ACC112 (cell line): ENCODE measurements around the gene INSRR.

Experiments used
- H2AFZ ChIP-seq: fragments of 200-600 bp; sonication (generic); one replicate; pipeline ENCODE4 v1.6.0; 2017; ENCODE audit warnings: antibody characterized with exemption, low read length; ENCODE audit not compliant: unreplicated experiment
- H3K27ac ChIP-seq: fragments of 200-600 bp; sonication (generic); 2 replicates; pipeline ENCODE4 v1.5.1; 2014; ENCODE audit warnings: low read depth, mild to moderate bottlenecking, antibody characterized with exemption, low read length, moderate library complexity
- H3K27me3 ChIP-seq: fragments of 200-600 bp; sonication (generic); 2 replicates; pipeline ENCODE4 v1.6.1; 2014; ENCODE audit warnings: mild to moderate bottlenecking, antibody characterized with exemption, low read length, moderate library complexity, mixed read lengths; ENCODE audit not compliant: insufficient read depth
- H3K36me3 ChIP-seq: fragments of 200-600 bp; sonication (generic); 2 replicates; pipeline ENCODE4 v1.6.1; 2016; ENCODE audit warnings: mild to moderate bottlenecking, antibody characterized with exemption, low read length, moderate library complexity, mixed read lengths; ENCODE audit not compliant: insufficient read depth
- H3K4me1 ChIP-seq: fragments of 200-600 bp; sonication (generic); one replicate; pipeline ENCODE4 v1.6.1; 2016; ENCODE audit warnings: low read length, mixed read lengths; ENCODE audit not compliant: insufficient read depth, unreplicated experiment, control insufficient read depth
- H3K4me3 ChIP-seq: fragments of 200-600 bp; sonication (generic); 2 replicates; pipeline ENCODE4 v1.5.1; 2014; ENCODE audit warnings: mild to moderate bottlenecking, low read depth, low read length
- H3K79me2 ChIP-seq: fragments of 200-600 bp; sonication (generic); one replicate; pipeline ENCODE4 v1.6.0; 2016; ENCODE audit warnings: low read length; ENCODE audit not compliant: control insufficient read depth, unreplicated experiment, insufficient read depth

INSRR gene

DNA sequence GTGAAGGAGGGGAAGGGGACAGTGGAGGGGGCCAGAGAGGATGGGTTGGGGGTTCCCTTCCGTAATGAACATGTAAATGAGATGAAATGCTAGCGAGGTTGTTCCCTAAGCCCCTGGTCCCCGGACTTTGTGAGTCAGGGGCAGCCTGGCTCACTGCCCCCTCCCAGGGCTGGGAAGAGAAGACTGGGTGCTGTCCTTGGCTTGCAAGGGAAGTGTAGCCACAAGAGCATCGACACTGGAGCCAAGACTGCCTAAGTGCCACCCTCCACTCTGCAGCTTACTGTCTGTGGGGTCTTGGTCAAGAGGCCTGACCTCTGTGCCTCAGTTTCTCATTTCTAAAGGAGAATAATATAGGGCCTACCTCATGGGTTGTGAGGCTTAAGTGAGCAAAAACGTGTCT is 35.1 kb upstream of the INSRR start:
- H3K79me2 ChIP-seq: peaks cover 30% of the 10 kb centered on the region
- peak overlapping the region; percentile 75 for H3K4me3 ChIP-seq
- H3K36me3 ChIP-seq: no peaks in the 10 kb centered on the region
- H2AFZ ChIP-seq: no peak overlapping the region
- peaks cover 46% of the 10 kb centered on the region for H3K4me1 ChIP-seq
- peak overlapping the region; percentile 97 for H3K27ac ChIP-seq
- H3K27me3 ChIP-seq: no peaks in the 10 kb centered on the region

DNA sequence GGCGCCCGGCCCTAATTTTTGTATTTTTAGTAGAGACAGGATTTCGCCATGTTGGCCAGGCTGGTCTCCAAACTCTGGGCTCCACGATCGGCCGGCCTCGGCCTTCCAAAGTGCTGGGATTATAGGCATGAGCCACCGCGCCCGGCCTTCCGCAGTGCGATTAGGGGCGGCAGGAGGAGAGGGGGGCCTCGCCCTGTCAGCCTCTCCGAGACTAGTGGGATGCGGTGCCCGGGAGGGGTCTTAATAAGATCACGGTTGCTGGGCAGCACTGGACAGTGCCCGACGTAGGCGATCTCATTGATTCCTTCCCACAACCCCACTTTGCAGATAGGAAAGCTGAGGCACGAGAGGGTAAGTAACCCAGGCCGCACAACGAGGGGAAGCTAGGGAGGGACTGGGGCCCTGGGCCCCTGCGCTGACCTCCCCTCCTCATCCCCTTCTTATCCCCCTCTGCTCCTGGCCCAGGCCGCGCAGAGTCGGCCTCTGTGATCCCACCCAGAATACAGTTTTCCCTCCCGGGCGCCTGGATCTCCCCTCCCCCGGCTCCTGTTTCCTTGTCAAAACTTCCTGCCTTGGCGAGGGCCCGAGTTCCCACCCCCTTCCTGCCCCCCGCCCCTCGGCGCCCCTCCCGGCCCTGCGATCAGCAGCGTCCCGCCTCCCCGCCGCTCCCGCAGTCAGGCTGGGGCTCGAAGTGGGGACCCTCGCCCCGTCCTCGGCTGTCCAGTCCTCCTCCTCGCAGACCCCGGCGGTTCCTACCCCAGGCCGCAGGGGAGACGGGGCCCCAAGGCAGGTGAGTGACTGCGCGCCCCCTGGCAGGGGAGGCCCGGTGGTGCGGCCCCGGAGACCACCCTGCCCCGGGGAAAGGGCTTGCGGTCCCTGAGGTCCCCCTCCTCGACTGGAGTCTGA is 34.4 kb upstream of the INSRR start, which contains the start of gene PEAR1:
Gene PEAR1, plus strand, starts transcription at position 671 of the 906 bp plus-strand sequence. CDS start 10,209 bp downstream, outside the sequence.
- peak within 1 kb of the TSS; percentile 68 for H2AFZ ChIP-seq
- no peaks in the 10 kb centered on the region for H3K36me3 ChIP-seq
- no peaks in the 10 kb centered on the region for H3K27me3 ChIP-seq
- H3K79me2 ChIP-seq: peaks cover 25% of the 10 kb centered on the region
- peak within 1 kb of the TSS; percentile 97 for H3K27ac ChIP-seq
- peak within 1 kb of the TSS; percentile 75 for H3K4me3 ChIP-seq
- H3K4me1 ChIP-seq: peaks cover 39% of the 10 kb centered on the region

DNA sequence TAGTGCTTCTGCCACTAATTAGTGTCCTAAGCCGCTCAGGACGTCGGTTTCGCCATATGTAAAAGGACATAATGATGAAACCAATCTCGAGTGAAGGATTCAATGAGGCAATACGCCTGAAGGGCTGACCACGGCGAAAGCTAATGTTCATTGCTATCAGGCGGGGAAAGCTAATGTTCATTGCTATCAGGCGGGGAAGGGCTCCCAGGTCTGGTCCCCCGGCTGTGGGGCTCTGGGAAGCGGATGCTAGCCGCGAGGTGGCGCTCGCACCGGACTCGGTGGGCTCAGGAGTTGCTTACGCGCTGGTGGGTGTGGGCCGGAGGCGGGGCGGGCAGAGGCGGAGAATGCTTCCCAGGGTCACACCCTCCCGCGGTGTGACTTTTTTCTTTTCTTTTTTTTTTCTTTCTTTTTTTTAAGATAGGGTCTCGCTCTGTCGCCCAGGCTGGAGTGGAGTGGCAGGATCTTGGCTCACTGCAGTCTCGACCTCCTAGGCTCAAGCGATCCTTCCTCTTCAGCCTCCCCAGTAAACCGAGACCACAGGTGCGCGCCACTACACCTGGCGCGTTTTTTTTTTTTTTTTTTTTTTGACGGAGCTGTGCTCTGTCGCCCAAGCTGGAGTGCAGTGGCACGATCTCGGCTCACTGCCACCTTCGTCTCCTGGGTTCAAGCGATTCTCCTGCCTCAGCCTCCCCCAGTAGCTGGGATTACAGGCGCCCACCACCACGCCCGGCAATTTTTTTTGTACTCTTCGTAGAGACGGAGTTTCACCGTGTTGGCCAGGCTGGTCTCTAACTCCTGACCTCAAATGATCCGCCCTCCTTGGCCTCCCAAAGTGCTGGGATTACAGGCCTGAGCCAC is 33.5 kb upstream of the INSRR start:
- no peaks in the 10 kb centered on the region for H3K36me3 ChIP-seq
- H3K4me1 ChIP-seq: peaks cover 32% of the 10 kb centered on the region
- H3K27me3 ChIP-seq: no peaks in the 10 kb centered on the region
- H2AFZ ChIP-seq: no peak overlapping the region
- peaks cover 25% of the 10 kb centered on the region for H3K79me2 ChIP-seq
- H3K4me3 ChIP-seq: peak overlapping the region; percentile 75
- H3K27ac ChIP-seq: no peak overlapping the region

DNA sequence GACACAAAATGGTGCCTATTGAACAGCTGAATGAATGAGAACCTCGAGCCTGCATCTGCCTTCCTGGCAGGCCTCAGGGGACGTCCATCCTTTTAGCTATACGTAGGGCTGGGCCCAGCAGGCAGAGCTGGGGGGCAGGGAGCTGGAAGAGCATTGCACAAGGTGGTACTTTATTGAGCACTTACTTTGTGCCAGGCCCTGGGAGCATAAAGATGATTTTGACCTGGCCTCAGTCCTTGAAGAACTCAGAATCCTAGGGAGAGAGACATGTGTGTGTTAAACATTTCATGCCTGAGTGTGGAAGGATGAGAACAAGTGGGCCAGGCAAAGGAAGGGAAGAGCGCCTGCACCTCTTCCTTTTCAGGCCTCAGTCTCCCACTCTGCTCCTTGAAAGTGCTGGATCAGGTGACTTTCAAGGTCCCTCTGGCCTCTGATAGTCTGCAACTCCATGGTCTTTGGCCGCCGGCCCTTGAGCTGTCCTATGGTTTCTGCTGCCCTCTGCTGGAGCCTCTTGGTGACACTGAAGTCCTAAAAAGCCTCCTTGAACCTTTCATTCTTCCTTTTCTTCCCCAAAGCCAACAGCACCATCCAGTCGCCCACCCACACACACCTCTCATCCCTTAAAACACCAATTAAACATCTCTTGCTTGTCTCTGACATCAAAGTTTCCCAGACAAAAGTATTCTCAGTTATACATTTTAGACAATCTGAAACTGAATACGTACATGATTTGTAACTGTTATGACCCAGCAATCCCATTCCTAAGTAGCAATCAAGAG is 31.1 kb upstream of the INSRR start:
- Histone ChIP-seq H3K79me2 (peaks cover 17% of the 10 kb centered on the region), H3K27ac (no peak overlapping the region), H3K27me3 (no peaks in the 10 kb centered on the region), H3K4me3 (no peak overlapping the region), H3K36me3 (no peaks in the 10 kb centered on the region), H2AFZ (peak overlapping the region; percentile 74), H3K4me1 (peaks cover 8% of the 10 kb centered on the region)

DNA sequence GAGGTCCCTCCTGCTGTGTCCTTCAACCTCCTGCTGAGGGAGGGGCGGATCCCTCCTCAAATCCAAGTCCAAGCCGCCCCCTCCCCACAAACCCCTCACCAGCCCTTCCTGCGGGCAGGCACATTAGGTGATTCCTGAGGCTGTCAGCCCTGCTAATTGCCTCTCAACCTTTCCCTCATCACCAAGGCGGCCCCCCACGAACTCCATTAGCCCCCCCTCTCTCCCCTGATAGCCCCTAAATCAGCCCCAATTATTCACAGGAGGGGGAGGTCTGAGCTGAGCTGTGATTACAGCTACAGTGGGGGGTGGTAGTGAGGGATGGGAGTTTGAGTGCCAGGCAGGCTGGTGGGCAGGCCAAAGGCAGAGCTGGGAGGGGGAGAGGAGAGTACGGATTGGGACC is 28.8 kb upstream of the INSRR start:
- Histone ChIP-seq H3K79me2 (no peaks in the 10 kb centered on the region), H3K27me3 (no peaks in the 10 kb centered on the region), H3K4me3 (no peak overlapping the region), H2AFZ (no peak overlapping the region), H3K27ac (no peak overlapping the region), H3K4me1 (no peaks in the 10 kb centered on the region), H3K36me3 (no peaks in the 10 kb centered on the region)

DNA sequence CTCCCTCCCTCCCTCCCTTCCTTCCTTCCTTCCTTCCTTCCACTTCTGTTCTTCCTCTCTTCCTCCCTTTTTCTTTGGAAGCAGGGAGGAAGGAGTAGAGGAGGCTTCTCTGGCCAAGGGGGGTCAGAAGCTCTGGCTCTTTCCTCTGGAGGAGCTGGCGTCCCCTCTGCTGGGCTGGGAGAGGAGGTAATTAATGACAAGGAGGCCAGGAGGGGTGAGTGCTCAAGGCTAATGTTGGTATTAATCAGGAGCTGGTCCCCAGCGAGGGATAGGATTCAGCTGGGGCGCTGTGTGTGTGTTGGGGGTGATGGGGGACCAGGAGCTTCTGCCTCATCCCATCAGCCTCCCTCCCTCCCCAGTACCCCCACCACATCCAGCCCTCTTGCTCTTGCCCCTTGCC is 28.4 kb upstream of the INSRR start:
- no peaks in the 10 kb centered on the region for H3K79me2 ChIP-seq
- no peaks in the 10 kb centered on the region for H3K36me3 ChIP-seq
- H3K27me3 ChIP-seq: no peaks in the 10 kb centered on the region
- no peak overlapping the region for H3K4me3 ChIP-seq
- no peaks in the 10 kb centered on the region for H3K4me1 ChIP-seq
- no peak overlapping the region for H2AFZ ChIP-seq
- H3K27ac ChIP-seq: no peak overlapping the region

DNA sequence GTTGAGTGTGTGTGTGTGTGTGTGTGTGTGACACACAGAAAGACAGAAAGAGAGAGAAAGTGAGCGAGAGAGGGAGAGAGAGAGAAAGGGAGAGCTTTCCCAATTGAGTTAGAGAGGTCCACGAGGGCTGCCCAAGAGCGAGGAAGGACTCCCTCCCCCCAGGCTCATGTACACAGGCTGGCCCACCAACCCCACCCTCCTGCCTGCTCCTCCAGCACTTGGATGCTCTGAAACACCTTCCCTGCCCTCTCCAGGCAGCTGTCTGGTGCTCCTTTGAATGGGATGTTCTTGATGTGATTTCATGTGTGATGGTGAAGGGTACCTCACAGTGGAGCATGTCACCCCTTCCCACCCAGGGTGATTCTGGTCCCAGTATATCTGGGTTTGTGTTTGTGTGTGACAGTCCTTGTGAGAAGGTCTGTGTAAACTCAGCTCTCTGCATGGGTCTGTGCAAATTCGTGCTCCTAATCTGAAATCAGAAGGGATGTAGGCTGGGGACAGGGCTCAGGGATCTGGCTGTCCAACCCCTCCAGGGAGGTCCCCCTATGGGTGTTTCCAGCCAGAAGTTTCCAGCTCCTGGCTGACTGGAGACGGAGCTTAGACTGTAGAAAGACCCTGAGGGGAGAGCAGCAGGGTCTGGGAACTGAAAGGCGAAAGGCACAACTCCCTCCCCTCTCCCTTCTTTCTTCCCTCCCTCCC is 27.8 kb upstream of the INSRR start:
- no peaks in the 10 kb centered on the region for H3K4me1 ChIP-seq
- no peaks in the 10 kb centered on the region for H3K27me3 ChIP-seq
- no peak overlapping the region for H3K4me3 ChIP-seq
- H3K27ac ChIP-seq: no peak overlapping the region
- H2AFZ ChIP-seq: no peak overlapping the region
- no peaks in the 10 kb centered on the region for H3K79me2 ChIP-seq
- H3K36me3 ChIP-seq: no peaks in the 10 kb centered on the region

DNA sequence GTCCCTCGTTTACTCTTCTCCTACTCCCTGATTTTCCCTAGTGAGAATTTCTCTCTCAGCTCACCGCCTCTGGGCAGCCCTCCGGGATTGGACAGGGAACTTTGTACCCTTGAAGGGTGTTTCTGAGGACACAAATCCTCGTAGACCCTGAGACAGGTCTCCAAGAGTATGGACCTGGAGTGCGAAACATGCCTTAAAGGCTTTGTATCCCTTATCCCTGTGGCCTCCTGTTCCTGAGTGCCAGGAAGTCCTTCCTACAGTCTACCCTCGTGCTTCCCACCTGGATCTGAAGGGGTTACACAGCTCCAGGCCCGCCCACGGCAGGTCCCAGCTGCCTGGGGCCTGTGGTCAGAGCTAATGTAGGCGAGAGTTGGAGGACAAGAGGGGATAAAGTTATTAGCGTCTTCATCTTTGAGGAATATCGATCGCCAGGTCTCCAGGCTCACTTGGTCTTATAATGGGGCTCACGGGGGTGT is 27.0 kb upstream of the INSRR start:
- no peak overlapping the region for H2AFZ ChIP-seq
- H3K36me3 ChIP-seq: no peaks in the 10 kb centered on the region
- H3K79me2 ChIP-seq: no peaks in the 10 kb centered on the region
- no peaks in the 10 kb centered on the region for H3K27me3 ChIP-seq
- H3K4me3 ChIP-seq: no peak overlapping the region
- no peak overlapping the region for H3K27ac ChIP-seq
- no peaks in the 10 kb centered on the region for H3K4me1 ChIP-seq

DNA sequence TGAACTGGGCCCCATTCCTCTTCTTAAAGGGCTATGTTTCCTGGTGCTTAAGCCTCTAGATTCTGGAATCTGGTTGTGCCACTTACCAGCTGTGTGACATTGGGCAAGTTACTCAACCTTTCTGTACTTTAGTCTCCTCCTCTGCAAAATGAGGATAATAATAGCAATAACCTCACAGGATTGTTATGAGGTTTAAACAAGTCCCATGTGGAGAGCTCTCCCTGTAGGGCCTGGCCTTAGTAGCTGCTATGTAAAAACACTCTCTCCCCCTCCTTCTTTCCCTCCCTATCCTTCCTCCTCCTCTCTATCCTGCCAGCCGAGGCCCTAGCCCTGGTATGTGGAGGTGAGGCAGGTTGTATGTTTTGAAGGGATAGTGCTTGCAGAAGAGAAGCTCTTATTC is 26.4 kb upstream of the INSRR start:
- Histone ChIP-seq H3K79me2 (no peaks in the 10 kb centered on the region), H3K4me1 (no peaks in the 10 kb centered on the region), H2AFZ (no peak overlapping the region), H3K27ac (no peak overlapping the region), H3K27me3 (no peaks in the 10 kb centered on the region), H3K4me3 (no peak overlapping the region), H3K36me3 (no peaks in the 10 kb centered on the region)
